A673 (cell line): ENCODE data around the gene DENND2C. TPM values are rescaled to one million over a fixed set of nuclear protein-coding genes. Genes with fewer than 3 reads are reported as not detected.

Experiments used
- BruUV-seq: library from RNA; stranded (reverse); fragments of 400-500 nt; replicated peaks from 2 replicates; lab custom pipeline; 2021; lab: Mats Ljungman, UMichigan
- CTCF ChIA-PET: fragments of 300-600 bp; sonication (Branson Sonifier 250); formaldehyde crosslinking; loops from one replicate; lab custom pipeline; 2022; ENCODE audit warnings: antibody characterized with exemption; lab: Charles Lee
- POLR2A ChIA-PET: fragments of 300-600 bp; sonication (Branson Sonifier 250); formaldehyde crosslinking; loops from one replicate; lab custom pipeline; 2022; ENCODE audit warnings: antibody characterized with exemption; ENCODE audit not compliant: low non-redundant PET; lab: Charles Lee
- DNase-seq: peaks from one replicate; pipeline ENCODE4 v3.0.0-alpha.2; 2015; ENCODE audit warnings: low spot score
- H3K27ac ChIP-seq: fragments of 200-600 bp; sonication (generic); 2 replicates; pipeline ENCODE4 v1.5.1; 2016; ENCODE audit warnings: mixed run types, low read depth, mild to moderate bottlenecking, mixed read lengths, antibody characterized with exemption, low read length; ENCODE audit not compliant: poor library complexity, severe bottlenecking
- H3K27me3 ChIP-seq: fragments of 200-600 bp; sonication (generic); replicated peaks from 2 replicates; pipeline ENCODE4 v1.6.1; 2017; ENCODE audit warnings: mixed run types, low read depth, mild to moderate bottlenecking, mixed read lengths, antibody characterized with exemption, low read length; ENCODE audit not compliant: insufficient read depth, poor library complexity
- H3K36me3 ChIP-seq: fragments of 200-600 bp; sonication (generic); 2 replicates; pipeline ENCODE4 v1.6.1; 2016; ENCODE audit warnings: mixed run types, mild to moderate bottlenecking, mixed read lengths, antibody characterized with exemption, low read length; ENCODE audit not compliant: insufficient read depth, poor library complexity, severe bottlenecking
- H3K4me1 ChIP-seq: fragments of 200-600 bp; sonication (generic); 2 replicates; pipeline ENCODE4 v1.6.1; 2017; ENCODE audit warnings: mixed run types, mild to moderate bottlenecking, mixed read lengths, antibody characterized with exemption, low read length; ENCODE audit not compliant: insufficient read depth, poor library complexity, severe bottlenecking
- H3K4me3 ChIP-seq: fragments of 200-600 bp; sonication (generic); 2 replicates; pipeline ENCODE4 v1.5.1; 2016; ENCODE audit warnings: low read depth, mixed run types, mild to moderate bottlenecking, mixed read lengths, low read length; ENCODE audit not compliant: poor library complexity, severe bottlenecking
- H3K9me3 ChIP-seq: fragments of 200-600 bp; sonication (generic); 2 replicates; pipeline ENCODE4 v1.6.1; 2016; ENCODE audit warnings: mixed run types, low read depth, mild to moderate bottlenecking, mixed read lengths, antibody characterized with exemption, low read length; ENCODE audit not compliant: poor library complexity, severe bottlenecking
- CTCF ChIP-seq: fragments of 300-800, 200-600 bp; sonication (generic); conservative IDR thresholded peaks from 2 replicates; pipeline ENCODE4 v1.5.1; 2017; ENCODE audit warnings: low read depth, mild to moderate bottlenecking, antibody characterized with exemption, low read length, moderate library complexity, mixed read lengths
- EZH2 ChIP-seq: fragments of 200-600 bp; sonication (generic); IDR thresholded peaks from 2 replicates; pipeline ENCODE4 v1.6.1; 2017; ENCODE audit warnings: borderline replicate concordance, low read depth, mild to moderate bottlenecking, mixed read lengths, antibody characterized with exemption, low read length; ENCODE audit not compliant: poor library complexity, severe bottlenecking
- intact Hi-C: fragments of 100-400 bp; cut with micrococcal nuclease; formaldehyde crosslinking; loops from one replicate; pipeline ENCODE4 v1.10.0; 2022; ENCODE audit not compliant: unreplicated experiment
- total RNA-seq: library from RNA; stranded (reverse); gene quantifications from 2 replicates; pipeline ENCODE4 v1.2.3, GENCODE V29; 2021

The DENND2C gene
- total RNA-seq, 1 experiment from 2014 or later: 1.9 TPM

- H3K36me3 ChIP-seq: no peaks in the 10 kb centered on the region
- intact Hi-C loops: no loop called here
- ChIA-PET CTCF (interaction anchor here (0.6 kb wide), 1 partner anchor 131 kb away, joined by 3 read pairs; no protein-coding TSS in a partner anchor), POLR2A (no interaction called here)
- no peak for TF ChIP-seq EZH2
- no peak for DNase-seq
- H3K27ac ChIP-seq: no peak overlapping the region
- no peaks in the 10 kb centered on the region for H3K27me3 ChIP-seq
- BruUV-seq: no TSS peak
- no peak overlapping the region for H3K4me3 ChIP-seq
- no peaks in the 10 kb centered on the region for H3K9me3 ChIP-seq
- no peaks in the 10 kb centered on the region for H3K4me1 ChIP-seq
Observed at GRCh38 chr1:114559356-114559755, 110.5 kb downstream of the DENND2C start.

GRCh38 chr1:114558544-114558943 is 111.3 kb downstream of the DENND2C start:
- no peaks in the 10 kb centered on the region for H3K9me3 ChIP-seq
- no peaks in the 10 kb centered on the region for H3K36me3 ChIP-seq
- peak; percentile 8 for DNase-seq
- CTCF ChIA-PET: interaction anchor here (0.6 kb wide), 1 partner anchor 130 kb away, joined by 3 read pairs; no protein-coding TSS in a partner anchor
- H3K4me3 ChIP-seq: no peak overlapping the region
- intact Hi-C loops: no loop called here
- H3K27ac ChIP-seq: no peak overlapping the region
- no peak for TF ChIP-seq EZH2
- TF ChIP-seq CTCF: no peak
- H3K4me1 ChIP-seq: no peaks in the 10 kb centered on the region
- POLR2A ChIA-PET: no interaction called here
- no peaks in the 10 kb centered on the region for H3K27me3 ChIP-seq
- BruUV-seq: no TSS peak

- H3K4me3 ChIP-seq: no peak overlapping the region
- H3K36me3 ChIP-seq: no peaks in the 10 kb centered on the region
- ChIA-PET CTCF (no interaction called here), POLR2A (no interaction called here)
- no peaks in the 10 kb centered on the region for H3K27me3 ChIP-seq
- no peaks in the 10 kb centered on the region for H3K4me1 ChIP-seq
- intact Hi-C loops: no loop called here
- no TSS peak for BruUV-seq
- no peaks in the 10 kb centered on the region for H3K9me3 ChIP-seq
- no peak for TF ChIP-seq CTCF
- TF ChIP-seq EZH2: no peak
- no peak for DNase-seq
- H3K27ac ChIP-seq: no peak overlapping the region
Observed at GRCh38 chr1:114554577-114554976, 115.3 kb downstream of the DENND2C start.

- Histone ChIP-seq H3K27ac (no peak overlapping the region), H3K9me3 (no peaks in the 10 kb centered on the region), H3K36me3 (no peaks in the 10 kb centered on the region), H3K27me3 (no peaks in the 10 kb centered on the region), H3K4me3 (no peak overlapping the region), H3K4me1 (no peaks in the 10 kb centered on the region)
- ChIA-PET POLR2A (no interaction called here), CTCF (no interaction called here)
- no peak for DNase-seq
- TF ChIP-seq EZH2 (no peak), CTCF (no peak)
- BruUV-seq: no TSS peak
- intact Hi-C loops: no loop called here
Observed at GRCh38 chr1:114552106-114552639, 117.7 kb downstream of the DENND2C start.
